Endothelial cell of umbilical vein (primary cell): ENCODE results near the gene COLQ.

Experiments
- CTCF ChIP-seq, 2 donors: IDR thresholded peaks; 1 replicate in 1 of 2; 2 replicates in 1 of 2; pipeline ENCODE4 v1.5.1; 2011; ENCODE audit warnings: low read length in 2 of 2, mild to moderate bottlenecking in 2 of 2, moderate library complexity in 2 of 2, control low read depth in 1 of 2, inconsistent platforms in 1 of 2, low read depth in 1 of 2; ENCODE audit not compliant: insufficient read depth in 1 of 2; ENCODE audit errors: extremely low read depth in 1 of 2
- EZH2 ChIP-seq: IDR thresholded peaks from 2 replicates; pipeline ENCODE4 v1.6.1; 2012; ENCODE audit warnings: borderline replicate concordance, low read depth, mild to moderate bottlenecking, moderate library complexity, low read length, inconsistent platforms; ENCODE audit not compliant: severe bottlenecking
- POLR2A ChIP-seq: IDR thresholded peaks from 2 replicates; pipeline ENCODE4 v1.6.1; 2012; ENCODE audit warnings: low read depth, mild to moderate bottlenecking, control low read depth, low read length
- POLR2AphosphoS5 ChIP-seq: IDR thresholded peaks from 2 replicates; pipeline ENCODE4 v1.6.1; 2012; ENCODE audit warnings: low read depth, mild to moderate bottlenecking, control low read depth, low read length, moderate library complexity; ENCODE audit not compliant: insufficient read depth

DNA sequence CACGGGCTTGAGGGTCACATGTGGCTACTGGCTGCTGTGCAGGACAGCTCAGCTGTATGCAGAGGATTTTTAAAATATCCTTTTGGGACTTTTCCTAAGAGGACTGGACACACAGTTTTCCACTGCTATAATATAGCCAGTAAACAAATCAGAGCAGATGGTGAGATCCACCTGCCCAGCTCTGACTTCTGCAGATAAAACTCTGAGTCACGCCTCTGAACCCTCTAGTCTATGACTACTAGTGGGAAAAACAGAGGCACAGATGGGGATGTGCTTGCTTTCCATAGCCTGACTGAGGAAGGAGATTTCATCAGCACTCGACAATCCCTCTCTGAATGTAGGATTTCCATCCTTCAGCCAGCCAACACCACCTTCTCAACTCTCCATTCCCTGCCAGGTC lies 45.1 kb downstream of the COLQ start:
- no peak for TF ChIP-seq EZH2
- TF ChIP-seq CTCF (IDR thresholded peaks at IDR 0.05; ENCODE audit: extremely low read depth in 1 of 2, insufficient read depth in 1 of 2, low read depth in 1 of 2, low read length in 2 of 2): no peak
- no peak for TF ChIP-seq POLR2A
- no peak for TF ChIP-seq POLR2AphosphoS5
